AG10803 (cell line): ENCODE measurements around the gene TRIM17.

Source experiments
- DNase-seq: peaks from one replicate; pipeline ENCODE4 v3.0.0; 2010; ENCODE audit warnings: low read depth
- H3K4me3 ChIP-seq: 2 replicates; pipeline ENCODE4 v1.5.1; 2011; ENCODE audit warnings: mild to moderate bottlenecking, low read length, control low read depth
- CTCF ChIP-seq: conservative IDR thresholded peaks from 2 replicates; pipeline ENCODE4 v1.5.1; 2011; ENCODE audit warnings: mild to moderate bottlenecking, low read length, control low read depth, inconsistent platforms

Gene TRIM17

GRCh38 chr1:228399531-228400236 is 17.0 kb downstream of the TRIM17 start:
- no peak overlapping the region for H3K4me3 ChIP-seq
- DNase-seq: no peak
- TF ChIP-seq CTCF: no peak

GRCh38 chr1:228398741-228399461 is 17.8 kb downstream of the TRIM17 start:
- no peak overlapping the region for H3K4me3 ChIP-seq
- DNase-seq: no peak
- no peak for TF ChIP-seq CTCF

- no peak for DNase-seq
- no peak overlapping the region for H3K4me3 ChIP-seq
- no peak for TF ChIP-seq CTCF
Observed at GRCh38 chr1:228397966-228398365, 18.7 kb downstream of the TRIM17 start.

GRCh38 chr1:228396770-228397662 is 19.6 kb downstream of the TRIM17 start:
- DNase-seq: no peak
- no peak overlapping the region for H3K4me3 ChIP-seq
- TF ChIP-seq CTCF: no peak

- DNase-seq: no peak
- H3K4me3 ChIP-seq: no peak overlapping the region
- TF ChIP-seq CTCF: no peak
Observed at GRCh38 chr1:228394571-228395394, 21.9 kb downstream of the TRIM17 start.

- no peak for DNase-seq
- no peak overlapping the region for H3K4me3 ChIP-seq
- TF ChIP-seq CTCF: no peak
Observed at GRCh38 chr1:228393811-228394570, 22.7 kb downstream of the TRIM17 start.
